ENCODE results near the gene RPGRIP1L. TPM values are rescaled to one million over a fixed set of nuclear protein-coding genes. Genes with fewer than 3 reads are reported as not detected.

Gene RPGRIP1L
- total RNA-seq, 1 experiment from 2014 or later = 12.7 TPM

- ChIA-PET CTCF (no interaction called here), POLR2A (no interaction called here)
- H3K4me3 ChIP-seq (ENCODE audit: low read depth in 2 of 2, low read length in 2 of 2) = no peak overlapping the region
- in situ Hi-C loops (cut with HindIII; ENCODE audit: low pct_unique_long_range_greater_than_20kb, low sequenced_read_pairs) = no loop called here
- no peak for DNase-seq (ENCODE audit: low read depth, low spot score)
- no peak overlapping the region for H3K27ac ChIP-seq (ENCODE audit: low read length)
- no peak for ATAC-seq
- intact Hi-C loops (cut with micrococcal nuclease; ENCODE audit: unreplicated experiment) = loop anchor here (10.0 kb wide), 1 partner anchor 185 kb away; no protein-coding TSS in a partner anchor
- H3K36me3 ChIP-seq (ENCODE audit: control insufficient read depth, insufficient read depth, low read length) = no peaks in the 10 kb centered on the region
- BruUV-seq (replicated peaks) = no TSS peak
- H3K9me3 ChIP-seq (ENCODE audit: control insufficient read depth, insufficient read depth, low read depth, low read length) = no peaks in the 10 kb centered on the region
- no peaks in the 10 kb centered on the region for H3K4me1 ChIP-seq (ENCODE audit: control insufficient read depth, insufficient read depth, low read length)
- TF ChIP-seq TCF7L2 (IDR thresholded peaks at IDR 0.05; ENCODE audit: low read depth, low read length) = no peak
- TF ChIP-seq POLR2AphosphoS5 (IDR thresholded peaks at IDR 0.05; ENCODE audit: low read depth, low read length) = no peak
- TF ChIP-seq REST (IDR thresholded peaks at IDR 0.05; ENCODE audit: insufficient read depth in 1 of 2, low read depth in 2 of 2, low read length in 1 of 2) = no peak
- TF ChIP-seq SIN3A (IDR thresholded peaks at IDR 0.05; ENCODE audit: borderline replicate concordance, insufficient read depth, low read depth, low read length) = no peak
- TF ChIP-seq CTCF (IDR thresholded peaks at IDR 0.05) = no peak
- no peaks in the 10 kb centered on the region for H3K27me3 ChIP-seq (ENCODE audit: control insufficient read depth, insufficient read depth, low read length)
Measured at GRCh38 chr16:53559270-53559951, 144.2 kb downstream of the RPGRIP1L start.

- no peak for TF ChIP-seq CTCF (IDR thresholded peaks at IDR 0.05)
- TF ChIP-seq TCF7L2 (IDR thresholded peaks at IDR 0.05; ENCODE audit: low read depth, low read length) = no peak
- TF ChIP-seq POLR2AphosphoS5 (IDR thresholded peaks at IDR 0.05; ENCODE audit: low read depth, low read length) = no peak
- TF ChIP-seq SIN3A (IDR thresholded peaks at IDR 0.05; ENCODE audit: borderline replicate concordance, insufficient read depth, low read depth, low read length) = no peak
- no peak for TF ChIP-seq REST (IDR thresholded peaks at IDR 0.05; ENCODE audit: insufficient read depth in 1 of 2, low read depth in 2 of 2, low read length in 1 of 2)
- Histone ChIP-seq H3K4me1 (ENCODE audit: control insufficient read depth, insufficient read depth, low read length) (no peaks in the 10 kb centered on the region), H3K27ac (ENCODE audit: low read length) (no peak overlapping the region), H3K27me3 (ENCODE audit: control insufficient read depth, insufficient read depth, low read length) (no peaks in the 10 kb centered on the region), H3K4me3 (ENCODE audit: low read depth in 2 of 2, low read length in 2 of 2) (no peak overlapping the region), H3K36me3 (ENCODE audit: control insufficient read depth, insufficient read depth, low read length) (no peaks in the 10 kb centered on the region), H3K9me3 (ENCODE audit: control insufficient read depth, insufficient read depth, low read depth, low read length) (no peaks in the 10 kb centered on the region)
- POLR2A ChIA-PET = no interaction called here
- intact Hi-C loops (cut with micrococcal nuclease; ENCODE audit: unreplicated experiment) = loop anchor here (10.0 kb wide), 1 partner anchor 186 kb away; no protein-coding TSS in a partner anchor
- CTCF ChIA-PET = no interaction called here
- in situ Hi-C loops (cut with HindIII; ENCODE audit: low pct_unique_long_range_greater_than_20kb, low sequenced_read_pairs) = no loop called here
- ATAC-seq (no peak), DNase-seq (ENCODE audit: low read depth, low spot score) (no peak)
- BruUV-seq (replicated peaks) = no TSS peak
Measured at GRCh38 chr16:53558710-53559109, 144.9 kb downstream of the RPGRIP1L start.
